GM12874 (cell line): ENCODE data around the gene NUP205.

Source experiments
- TF ChIP-seq, protein P1 (sequence below): IDR thresholded peaks from 2 replicates; pipeline ENCODE4 v1.5.1; 2011; ENCODE audit warnings: low read depth, mild to moderate bottlenecking, control low read depth, low read length, moderate library complexity; ENCODE audit not compliant: insufficient read depth

Gene NUP205

DNA sequence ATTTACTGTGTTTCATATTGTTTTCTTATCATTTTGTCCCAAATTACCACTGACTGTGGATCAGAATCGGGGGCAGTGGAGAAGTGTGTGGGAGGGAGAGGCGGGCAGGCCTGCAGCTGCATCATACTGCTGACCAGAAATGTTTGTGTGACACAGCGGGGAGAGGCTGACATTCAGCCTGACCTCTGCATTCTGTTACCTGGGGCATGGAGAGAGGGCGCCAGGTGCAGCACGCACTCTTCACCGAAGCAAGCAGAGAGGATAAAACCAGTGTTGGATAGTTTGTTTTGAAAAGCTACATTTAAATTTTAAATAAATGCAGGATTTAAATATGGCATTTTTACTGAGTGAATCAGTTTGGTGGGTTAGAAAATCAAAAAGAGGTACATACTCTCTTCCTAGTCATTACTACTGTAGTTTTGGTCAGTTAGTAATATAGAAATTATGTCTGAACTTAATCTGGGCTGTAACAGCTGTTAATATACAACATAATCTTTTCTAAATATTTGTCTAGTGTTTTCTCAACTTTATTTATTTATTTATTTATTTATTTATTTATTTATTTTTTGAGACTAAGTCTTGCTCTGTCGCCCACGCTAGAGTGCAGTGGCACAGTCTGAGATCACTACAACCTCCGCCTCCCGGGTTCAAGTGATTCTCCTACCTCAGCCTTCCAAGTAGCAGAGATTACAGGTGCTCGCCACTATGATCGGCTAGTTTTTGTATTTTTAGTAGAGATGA is 95.8 kb downstream of the NUP205 start:
- TF ChIP-seq, protein P1, sequence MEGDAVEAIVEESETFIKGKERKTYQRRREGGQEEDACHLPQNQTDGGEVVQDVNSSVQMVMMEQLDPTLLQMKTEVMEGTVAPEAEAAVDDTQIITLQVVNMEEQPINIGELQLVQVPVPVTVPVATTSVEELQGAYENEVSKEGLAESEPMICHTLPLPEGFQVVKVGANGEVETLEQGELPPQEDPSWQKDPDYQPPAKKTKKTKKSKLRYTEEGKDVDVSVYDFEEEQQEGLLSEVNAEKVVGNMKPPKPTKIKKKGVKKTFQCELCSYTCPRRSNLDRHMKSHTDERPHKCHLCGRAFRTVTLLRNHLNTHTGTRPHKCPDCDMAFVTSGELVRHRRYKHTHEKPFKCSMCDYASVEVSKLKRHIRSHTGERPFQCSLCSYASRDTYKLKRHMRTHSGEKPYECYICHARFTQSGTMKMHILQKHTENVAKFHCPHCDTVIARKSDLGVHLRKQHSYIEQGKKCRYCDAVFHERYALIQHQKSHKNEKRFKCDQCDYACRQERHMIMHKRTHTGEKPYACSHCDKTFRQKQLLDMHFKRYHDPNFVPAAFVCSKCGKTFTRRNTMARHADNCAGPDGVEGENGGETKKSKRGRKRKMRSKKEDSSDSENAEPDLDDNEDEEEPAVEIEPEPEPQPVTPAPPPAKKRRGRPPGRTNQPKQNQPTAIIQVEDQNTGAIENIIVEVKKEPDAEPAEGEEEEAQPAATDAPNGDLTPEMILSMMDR, result no peak

DNA sequence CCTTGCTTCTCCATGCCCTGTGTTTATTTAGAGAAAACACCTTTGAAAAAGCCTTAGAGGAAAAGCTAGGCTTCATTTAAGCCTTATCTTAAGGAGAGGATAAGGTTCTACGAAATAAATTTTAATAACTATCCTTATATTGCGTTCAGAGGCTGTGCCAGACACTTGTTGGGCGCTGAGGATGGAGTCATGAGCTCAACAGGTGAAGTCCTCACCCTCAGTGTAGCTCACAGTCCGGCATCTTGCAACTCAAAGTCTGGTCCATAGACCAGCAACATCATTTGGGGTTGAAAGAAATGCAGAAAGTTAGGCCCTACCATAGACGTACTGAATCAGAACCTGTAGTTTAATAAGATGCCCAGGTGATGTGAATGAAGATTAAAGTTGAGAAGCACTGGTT is 100.8 kb downstream of the NUP205 start:
- TF ChIP-seq, protein P1, result no peak

DNA sequence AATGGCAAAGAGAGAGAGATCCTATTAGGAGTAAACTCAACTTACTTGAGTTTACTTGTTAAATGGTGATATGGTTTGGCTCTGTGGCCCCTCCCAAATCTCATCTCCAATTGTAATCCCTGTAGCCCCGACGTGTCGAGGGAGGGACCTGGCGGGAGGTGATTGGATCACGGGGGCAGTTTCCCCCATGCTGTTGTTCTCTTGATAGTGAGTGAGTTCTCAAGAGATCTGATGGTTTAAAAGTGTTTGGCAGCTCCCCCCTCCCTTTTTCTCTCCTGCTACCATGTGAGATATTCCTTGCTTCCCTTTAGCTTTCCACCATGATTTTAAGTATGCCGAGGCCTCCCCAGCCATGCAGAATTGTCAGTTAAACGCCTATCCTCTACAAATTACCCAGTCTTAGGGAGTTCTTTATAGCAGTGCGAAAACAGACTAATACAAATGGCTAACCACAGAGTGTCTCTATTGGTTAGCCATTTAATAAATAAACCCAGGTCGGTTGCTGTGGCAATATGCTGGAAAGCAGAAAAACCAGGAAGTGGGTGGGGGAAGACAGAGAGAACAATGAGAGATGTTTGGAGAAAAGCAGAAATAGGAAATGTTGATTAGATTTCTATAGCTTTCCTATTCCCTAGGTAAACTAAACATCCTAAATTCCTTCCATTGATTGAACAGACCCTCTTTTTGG is 101.6 kb downstream of the NUP205 start:
- TF ChIP-seq, protein P1, result no peak

DNA sequence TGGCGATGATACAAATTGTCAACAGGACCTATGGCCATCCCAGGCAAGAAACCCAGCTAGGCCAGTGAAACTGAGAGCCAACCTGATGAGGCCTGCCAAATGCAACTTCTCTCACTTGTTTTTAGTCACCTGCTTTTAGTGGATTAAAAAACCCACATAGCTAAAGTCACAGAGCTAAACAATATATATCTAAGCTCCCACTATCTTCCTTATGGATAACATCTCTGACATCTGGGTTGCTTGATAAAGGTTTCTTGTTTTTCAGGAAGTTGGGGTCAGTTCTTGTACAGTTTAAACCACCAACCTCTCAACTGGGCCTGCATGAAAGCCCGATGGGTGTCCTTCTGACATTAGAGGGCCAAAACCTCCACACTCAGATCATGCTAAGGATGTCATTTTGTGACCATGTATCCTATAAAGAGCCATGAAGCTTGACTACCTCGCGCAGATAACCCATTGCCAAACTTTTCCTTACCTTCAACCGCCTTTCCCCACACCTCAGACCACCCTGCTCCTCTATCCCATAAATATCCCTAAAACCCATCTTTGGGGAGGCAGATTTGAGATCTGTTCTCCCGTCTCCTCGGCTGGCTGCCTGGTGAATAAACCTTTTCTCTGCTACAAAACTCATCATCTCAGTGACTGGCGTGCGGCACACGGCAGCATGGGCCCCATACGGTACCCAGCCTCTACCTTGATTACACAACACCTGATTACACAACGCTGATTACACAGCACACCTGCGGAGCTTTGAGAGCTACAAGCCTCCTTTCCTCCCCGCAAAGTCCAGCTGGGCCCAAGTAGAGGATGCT is 103.8 kb downstream of the NUP205 start:
- TF ChIP-seq, protein P1, result no peak

DNA sequence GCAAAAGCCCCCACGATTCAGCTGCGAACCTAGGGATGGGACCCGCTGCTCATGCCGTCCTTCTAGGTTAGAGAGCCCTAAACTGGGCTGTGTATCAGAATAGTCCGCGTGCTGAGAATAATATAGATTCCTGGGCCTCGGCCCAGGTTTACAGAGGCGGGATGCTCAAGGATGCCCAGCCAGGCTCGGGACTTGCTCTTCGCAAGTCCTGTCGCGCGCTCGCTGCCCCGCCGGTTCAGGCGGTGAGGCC is 104.3 kb downstream of the NUP205 start:
- TF ChIP-seq, protein P1, result no peak

DNA sequence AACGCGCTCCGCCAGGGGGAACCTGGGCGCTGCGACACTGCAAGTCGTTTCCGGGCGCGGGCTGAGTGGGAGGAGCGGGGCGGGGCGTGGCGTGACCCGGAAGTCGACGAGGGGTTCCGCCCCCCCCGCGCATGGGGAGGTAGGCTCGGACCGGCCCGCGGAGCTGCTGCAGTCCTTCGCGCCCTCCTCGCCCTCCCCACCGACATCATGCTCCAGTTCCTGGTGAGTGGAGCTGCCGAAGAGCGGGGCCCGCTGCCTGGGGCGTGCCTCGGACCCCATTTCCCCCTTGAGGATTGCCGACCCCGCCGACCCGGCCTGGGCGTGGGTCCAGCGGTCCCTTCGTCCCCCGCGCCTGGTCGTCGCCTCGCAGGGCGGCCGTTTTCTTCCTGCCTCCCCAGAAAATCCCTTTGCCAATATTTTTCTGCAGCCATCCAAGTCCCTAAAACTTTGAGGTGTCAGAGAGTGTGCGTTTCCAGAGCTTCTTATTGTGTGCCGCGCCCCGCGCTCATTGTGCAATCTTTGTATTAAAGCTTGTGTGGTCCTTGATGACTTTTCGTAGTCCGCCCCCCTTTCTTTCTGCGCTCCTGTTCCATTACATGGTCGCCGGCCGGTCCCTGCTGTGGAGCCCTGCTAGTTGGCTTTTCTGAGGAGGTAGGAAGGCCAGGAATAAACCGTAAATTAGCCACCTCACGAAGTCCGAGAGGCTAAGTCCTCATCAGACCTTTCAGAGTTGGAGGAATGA is 104.8 kb downstream of the NUP205 start, which contains the start of gene STMP1:
Gene STMP1 (plus strand): TSS at position 142 of the 742 bp plus-strand sequence.
- TF ChIP-seq, protein P1, result peak; percentile 71
